Panc1 (cell line): ENCODE measurements around the gene PROZ. TPM values are rescaled to one million over a fixed set of nuclear protein-coding genes. Genes with fewer than 3 reads are reported as not detected.
"Not testable (repeated sequence)": the region's sequence is repeated elsewhere in the genome, so short reads cannot be mapped to it uniquely, and the experiment has no call there.

ENCODE experiments used
- ATAC-seq: fragments of 200-7000 bp; cut with Tn5 transposase; 2 replicates; pipeline ENCODE4 v1.9.1; 2020; ENCODE audit warnings: mild to moderate bottlenecking, moderate library complexity
- BruUV-seq: library from RNA; stranded (reverse); fragments of 400-500 nt; replicated peaks from 2 replicates; lab custom pipeline; 2021; lab: Mats Ljungman, UMichigan
- CTCF ChIA-PET: fragments of 300-600 bp; sonication (Branson Sonifier 250); formaldehyde crosslinking; loops from one replicate; lab custom pipeline; 2022; ENCODE audit warnings: antibody characterized with exemption; lab: Charles Lee
- POLR2A ChIA-PET: fragments of 300-600 bp; sonication (Branson Sonifier 250); formaldehyde crosslinking; loops from one replicate; lab custom pipeline; 2022; ENCODE audit warnings: antibody characterized with exemption; lab: Charles Lee
- DNase-seq: peaks from one replicate; pipeline ENCODE4 v3.0.0-alpha.2; 2010; ENCODE audit warnings: low read depth, low spot score
- H3K27ac ChIP-seq: 2 replicates; pipeline ENCODE4 v1.5.1; 2011; ENCODE audit warnings: mild to moderate bottlenecking, low read length, inconsistent platforms
- H3K27me3 ChIP-seq: fragments of 200-500 bp; sonication (Bioruptor generic); 2 replicates; pipeline ENCODE4 v1.6.0; 2014; ENCODE audit warnings: low read length, inconsistent platforms; ENCODE audit not compliant: control insufficient read depth, insufficient read depth
- H3K36me3 ChIP-seq: fragments of 200-500 bp; sonication (Bioruptor generic); 2 replicates; pipeline ENCODE4 v1.5.1; 2014; ENCODE audit warnings: inconsistent platforms, mild to moderate bottlenecking, low read length, moderate library complexity; ENCODE audit not compliant: control insufficient read depth, insufficient read depth
- H3K4me1 ChIP-seq: 2 replicates; pipeline ENCODE4 v1.5.1; 2011; ENCODE audit warnings: inconsistent platforms, mild to moderate bottlenecking, low read length, moderate library complexity; ENCODE audit not compliant: control insufficient read depth, insufficient read depth
- H3K4me3 ChIP-seq, 2 experiments: 2 replicates each; pipeline ENCODE4 v1.5.1; 2011 to 2012; ENCODE audit warnings: low read depth in 2 of 2, low read length in 2 of 2, mild to moderate bottlenecking in 2 of 2, inconsistent platforms in 1 of 2, moderate library complexity in 1 of 2
- H3K9me3 ChIP-seq: fragments of 200-500 bp; sonication (Bioruptor generic); 2 replicates; pipeline ENCODE4 v1.5.1; 2014; ENCODE audit warnings: low read depth, mild to moderate bottlenecking, inconsistent platforms, low read length, moderate library complexity; ENCODE audit not compliant: control insufficient read depth, insufficient read depth
- POLR2AphosphoS5 ChIP-seq: IDR thresholded peaks from 2 replicates; pipeline ENCODE4 v1.6.1; 2012; ENCODE audit warnings: mild to moderate bottlenecking, low read depth, low read length, moderate library complexity
- REST ChIP-seq, 2 experiments: IDR thresholded peaks; 2 replicates each; pipeline ENCODE4 v1.6.1; 2011 to 2012; ENCODE audit warnings: low read depth in 2 of 2, control low read depth in 1 of 2, low read length in 1 of 2, mild to moderate bottlenecking in 1 of 2, moderate library complexity in 1 of 2; ENCODE audit not compliant: insufficient read depth in 1 of 2
- SIN3A ChIP-seq: IDR thresholded peaks from 2 replicates; pipeline ENCODE4 v1.6.1; 2012; ENCODE audit warnings: low read depth, mild to moderate bottlenecking, low read length, moderate library complexity, borderline replicate concordance; ENCODE audit not compliant: insufficient read depth
- TCF7L2 ChIP-seq: IDR thresholded peaks from 2 replicates; pipeline ENCODE4 v1.6.1; 2011; ENCODE audit warnings: mild to moderate bottlenecking, low read depth, low read length, inconsistent platforms
- in situ Hi-C: cut with HindIII; loops from 2 replicates; pipeline ENCODE4 v1.10.0; 2016; ENCODE audit warnings: low sequenced_read_pairs, low pct_unique_long_range_greater_than_20kb
- intact Hi-C: fragments of 100-400 bp; cut with micrococcal nuclease; formaldehyde crosslinking; loops from one replicate; pipeline ENCODE4 v1.10.0; 2022; ENCODE audit not compliant: unreplicated experiment
- total RNA-seq: library from RNA; stranded (reverse); gene quantifications from one replicate; pipeline ENCODE4 v1.2.1, GENCODE V29; 2021; ENCODE audit not compliant: unreplicated experiment
- TF ChIP-seq, protein P1 (sequence below): fragments of 450-650 bp; IDR thresholded peaks from 2 replicates; pipeline ENCODE4 v1.5.1; 2017; ENCODE audit warnings: mild to moderate bottlenecking

The PROZ gene
- total RNA-seq, 1 experiment from 2014 or later: not detected

DNA sequence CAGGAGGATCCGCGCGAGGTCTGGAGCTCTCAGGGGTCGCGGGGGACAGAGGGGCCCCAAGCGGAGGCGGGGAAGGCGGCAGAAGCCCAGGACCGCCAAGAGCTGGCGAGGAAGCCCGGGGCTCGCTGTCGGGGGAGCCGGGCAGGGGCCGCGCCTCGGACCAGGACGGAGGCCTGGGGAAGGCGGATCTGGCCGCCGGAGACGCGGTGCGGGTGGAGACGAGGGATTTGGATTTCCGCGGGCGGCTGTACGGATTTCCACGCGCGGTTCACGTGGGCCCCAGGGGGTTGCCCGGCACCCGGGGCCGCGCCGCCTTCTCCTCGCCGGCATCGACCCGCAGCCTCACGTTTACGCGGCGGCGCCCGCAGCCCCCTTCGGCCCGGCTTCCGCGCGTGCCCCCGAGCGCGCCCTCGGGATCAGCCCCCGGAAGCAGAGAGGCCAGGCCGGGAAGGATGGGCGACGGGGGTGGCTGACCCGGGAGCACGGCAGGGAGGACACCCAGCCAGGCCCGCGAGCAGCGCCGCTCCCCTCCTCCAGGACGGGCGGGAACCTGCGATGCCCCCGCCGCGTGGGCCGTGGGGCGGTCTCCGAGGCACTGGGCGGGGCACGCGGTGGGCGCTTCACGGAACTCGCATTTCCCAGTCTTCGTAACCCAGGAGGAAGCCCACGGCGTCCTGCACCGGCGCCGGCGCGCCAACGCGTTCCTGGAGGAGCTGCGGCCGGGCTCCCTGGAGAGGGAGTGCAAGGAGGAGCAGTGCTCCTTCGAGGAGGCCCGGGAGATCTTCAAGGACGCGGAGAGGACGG is 48.2 kb upstream of the PROZ start:
- DNase-seq (no peak), ATAC-seq (no peak)
- Histone ChIP-seq H3K36me3 (no peaks in the 10 kb centered on the region), H3K9me3 (no peaks in the 10 kb centered on the region), H3K4me1 (peaks cover 4% of the 10 kb centered on the region), H3K4me3 (no peak overlapping the region), H3K27me3 (no peaks in the 10 kb centered on the region), H3K27ac (no peak overlapping the region)
- intact Hi-C loops: no loop called here
- CTCF ChIA-PET: no interaction called here
- POLR2A ChIA-PET: no interaction called here
- BruUV-seq: no TSS peak
- TF ChIP-seq, protein P1, sequence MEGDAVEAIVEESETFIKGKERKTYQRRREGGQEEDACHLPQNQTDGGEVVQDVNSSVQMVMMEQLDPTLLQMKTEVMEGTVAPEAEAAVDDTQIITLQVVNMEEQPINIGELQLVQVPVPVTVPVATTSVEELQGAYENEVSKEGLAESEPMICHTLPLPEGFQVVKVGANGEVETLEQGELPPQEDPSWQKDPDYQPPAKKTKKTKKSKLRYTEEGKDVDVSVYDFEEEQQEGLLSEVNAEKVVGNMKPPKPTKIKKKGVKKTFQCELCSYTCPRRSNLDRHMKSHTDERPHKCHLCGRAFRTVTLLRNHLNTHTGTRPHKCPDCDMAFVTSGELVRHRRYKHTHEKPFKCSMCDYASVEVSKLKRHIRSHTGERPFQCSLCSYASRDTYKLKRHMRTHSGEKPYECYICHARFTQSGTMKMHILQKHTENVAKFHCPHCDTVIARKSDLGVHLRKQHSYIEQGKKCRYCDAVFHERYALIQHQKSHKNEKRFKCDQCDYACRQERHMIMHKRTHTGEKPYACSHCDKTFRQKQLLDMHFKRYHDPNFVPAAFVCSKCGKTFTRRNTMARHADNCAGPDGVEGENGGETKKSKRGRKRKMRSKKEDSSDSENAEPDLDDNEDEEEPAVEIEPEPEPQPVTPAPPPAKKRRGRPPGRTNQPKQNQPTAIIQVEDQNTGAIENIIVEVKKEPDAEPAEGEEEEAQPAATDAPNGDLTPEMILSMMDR: no peak
- no peak for TF ChIP-seq SIN3A
- TF ChIP-seq REST (IDR thresholded peaks at IDR 0.05; ENCODE audit: insufficient read depth in 1 of 2, low read depth in 2 of 2, low read length in 1 of 2): no peak
- no peak for TF ChIP-seq TCF7L2
- TF ChIP-seq POLR2AphosphoS5: no peak
- in situ Hi-C loops: no loop called here

DNA sequence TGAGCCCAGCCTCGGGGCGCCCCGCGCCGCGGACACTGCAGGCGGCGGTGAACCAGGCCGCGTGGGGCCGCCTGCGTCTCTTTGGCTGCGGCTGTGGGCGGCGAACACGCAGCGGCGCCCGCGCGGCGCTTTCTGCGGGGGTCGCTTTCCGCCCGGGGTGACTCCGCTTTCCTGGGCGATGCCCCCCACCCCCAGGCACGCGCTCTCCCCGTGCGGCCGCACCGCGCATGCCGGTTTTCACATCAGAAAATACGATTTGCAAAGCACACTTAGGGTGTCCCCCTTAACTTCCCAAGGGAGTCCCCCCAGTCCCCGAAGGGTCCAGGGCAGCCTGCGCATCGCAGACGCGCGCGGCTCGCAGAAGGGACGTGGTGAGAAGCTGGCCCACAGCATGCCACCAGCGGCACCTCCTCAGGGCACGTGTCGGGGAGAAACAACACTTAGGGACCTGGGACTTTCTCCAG is 47.6 kb upstream of the PROZ start:
- Histone ChIP-seq H3K27ac (no peak overlapping the region), H3K4me3 (no peak overlapping the region), H3K36me3 (no peaks in the 10 kb centered on the region), H3K9me3 (no peaks in the 10 kb centered on the region), H3K4me1 (no peaks in the 10 kb centered on the region), H3K27me3 (no peaks in the 10 kb centered on the region)
- no peak for ATAC-seq
- ChIA-PET POLR2A (no interaction called here), CTCF (no interaction called here)
- no TSS peak for BruUV-seq
- in situ Hi-C loops: no loop called here
- DNase-seq: no peak
- TF ChIP-seq SIN3A: no peak
- TF ChIP-seq TCF7L2: no peak
- TF ChIP-seq POLR2AphosphoS5: no peak
- no peak for TF ChIP-seq REST (IDR thresholded peaks at IDR 0.05; ENCODE audit: insufficient read depth in 1 of 2, low read depth in 2 of 2, low read length in 1 of 2)
- TF ChIP-seq, protein P1: no peak
- intact Hi-C loops: no loop called here

DNA sequence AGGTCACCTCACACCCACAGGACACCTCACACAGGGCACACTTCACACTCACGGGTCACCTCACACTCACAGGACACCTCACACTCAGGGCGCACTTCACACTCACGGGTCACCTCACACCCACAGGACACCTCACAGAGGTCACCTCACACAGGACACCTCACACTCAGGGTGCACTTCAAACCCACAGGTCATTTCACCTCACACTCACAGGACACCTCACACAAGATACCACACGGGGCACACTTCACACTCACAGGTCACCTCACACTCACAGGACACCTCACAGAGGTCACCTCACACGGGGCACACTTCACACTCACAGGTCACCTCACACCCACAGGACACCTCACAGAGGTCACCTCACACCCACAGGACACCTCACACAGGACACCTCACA is 46.6 kb upstream of the PROZ start:
- H3K4me1 ChIP-seq, CTCF ChIA-PET, intact Hi-C loops, POLR2A ChIA-PET, ATAC-seq, H3K27me3 ChIP-seq, H3K27ac ChIP-seq, H3K9me3 ChIP-seq, in situ Hi-C loops, BruUV-seq, H3K36me3 ChIP-seq, H3K4me3 ChIP-seq, DNase-seq: not testable (repeated sequence)
